Fibroblast of mammary gland (primary cell): ENCODE measurements around the gene GPR107.

Source experiments
- DNase-seq: peaks from one replicate; pipeline ENCODE4 v3.0.0-alpha.2; 2010; ENCODE audit warnings: low read depth
- H3K4me3 ChIP-seq: 2 replicates; pipeline ENCODE4 v1.5.1; 2011; ENCODE audit warnings: low read depth, mild to moderate bottlenecking, low read length, moderate library complexity; ENCODE audit not compliant: control insufficient read depth
- CTCF ChIP-seq: conservative IDR thresholded peaks from 2 replicates; pipeline ENCODE4 v1.5.1; 2011; ENCODE audit warnings: low read depth, low read length, inconsistent platforms; ENCODE audit not compliant: control insufficient read depth, insufficient read depth

GPR107 gene

GRCh38 chr9:130188860-130189481 lies 135.3 kb downstream of the GPR107 start:
- DNase-seq, result no peak
- H3K4me3 ChIP-seq, result no peak overlapping the region
- no peak for TF ChIP-seq CTCF
